SKM-1 (cell line): ENCODE measurements around the gene SPRR2G.
"Not testable (repeated sequence)": the region's sequence is repeated elsewhere in the genome, so short reads cannot be mapped to it uniquely, and the experiment has no call there.

Experiments
- DNase-seq: peaks from one replicate; lab custom pipeline; 2025; ENCODE audit not compliant: unreplicated experiment; lab: John Stamatoyannopoulos, UW

Gene SPRR2G

DNA sequence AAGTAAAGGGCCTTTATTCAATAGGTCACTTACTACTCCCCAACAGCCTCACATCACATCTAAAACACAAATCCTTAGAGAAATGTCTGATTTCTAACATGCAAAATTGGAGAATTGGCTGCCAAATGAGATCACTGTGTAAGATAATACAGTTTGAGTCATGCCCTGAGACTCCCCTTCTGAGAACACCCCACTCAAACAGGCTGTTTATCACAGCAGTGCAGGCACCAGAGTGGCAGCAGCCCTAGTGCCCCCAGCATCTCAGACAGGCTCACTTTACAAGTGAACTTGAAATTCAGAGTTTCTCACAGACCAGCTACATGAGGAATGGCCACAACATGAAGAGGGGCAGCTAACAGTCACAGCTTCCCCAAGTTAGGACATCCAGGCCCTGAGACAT lies 35.4 kb downstream of the SPRR2G start:
- not testable (repeated sequence) for DNase-seq

DNA sequence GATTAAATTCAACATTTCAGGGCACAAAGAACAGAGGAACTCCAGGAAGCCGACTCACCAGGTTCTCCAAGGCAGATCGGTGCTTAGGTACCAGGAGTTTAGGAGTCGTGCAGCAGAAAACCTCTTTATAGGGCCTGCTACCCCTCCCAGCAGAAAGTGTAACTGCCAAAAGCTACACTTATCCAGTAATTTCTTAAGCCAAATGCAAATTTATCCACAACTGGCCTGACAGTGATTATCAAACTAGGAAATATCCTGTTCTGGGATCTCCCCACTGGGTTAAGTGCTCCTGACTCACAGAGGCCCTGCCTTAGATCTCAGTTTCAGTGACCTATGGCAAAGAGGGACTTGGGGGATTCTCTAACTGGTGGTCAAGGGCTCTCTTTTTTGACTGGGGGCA lies 37.3 kb downstream of the SPRR2G start, which contains the start of gene SPRR2F:
TSS of gene SPRR2F (minus strand) at position 101 of the 400 bp plus-strand sequence. CDS start 783 bp downstream, outside the sequence.
- no peak for DNase-seq

DNA sequence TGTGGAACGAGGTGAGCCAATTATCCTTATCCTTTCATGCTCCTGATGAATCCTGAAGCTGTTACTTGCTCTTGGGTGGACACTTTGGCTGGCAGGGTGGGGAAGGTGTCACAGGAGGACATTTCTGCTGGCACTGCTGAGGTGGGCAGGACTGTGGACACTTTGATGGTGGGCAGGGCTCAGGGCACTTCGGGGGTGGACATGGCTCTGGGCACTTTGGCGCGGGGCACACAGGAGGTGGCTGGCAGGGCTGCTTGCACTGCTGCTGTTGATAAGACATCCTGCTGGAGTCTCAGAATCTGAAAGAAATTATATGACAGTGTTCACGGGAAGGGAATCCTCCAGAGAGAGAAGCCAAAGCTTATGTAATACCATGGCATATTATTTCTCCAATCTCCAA lies 38.2 kb downstream of the SPRR2G start:
- not testable (repeated sequence) for DNase-seq

DNA sequence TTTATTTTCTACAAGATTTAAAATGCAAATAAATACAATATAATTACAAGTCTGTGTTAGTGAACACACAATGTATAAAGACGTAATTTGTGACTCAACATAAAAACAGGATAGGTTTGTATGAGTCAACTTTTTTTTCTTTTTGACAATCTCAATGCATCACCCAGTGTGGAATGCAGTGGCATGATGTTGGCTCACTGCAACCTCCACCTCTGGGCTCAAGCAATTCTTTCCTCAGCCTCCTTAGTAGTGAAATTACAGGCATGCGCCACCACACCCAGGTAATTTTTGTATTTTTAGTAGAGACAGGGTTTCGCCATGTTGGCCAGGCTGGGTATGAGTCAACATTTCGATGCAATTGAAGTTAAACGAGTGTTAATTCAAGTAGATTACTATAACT lies 50.4 kb downstream of the SPRR2G start:
- no peak for DNase-seq
